ENCODE data around the gene CDHR2. TPM values are rescaled to one million over a fixed set of nuclear protein-coding genes. Genes with fewer than 3 reads are reported as not detected.

CDHR2 gene
- total and polyA plus RNA-seq, 2 donors = not detected

DNA sequence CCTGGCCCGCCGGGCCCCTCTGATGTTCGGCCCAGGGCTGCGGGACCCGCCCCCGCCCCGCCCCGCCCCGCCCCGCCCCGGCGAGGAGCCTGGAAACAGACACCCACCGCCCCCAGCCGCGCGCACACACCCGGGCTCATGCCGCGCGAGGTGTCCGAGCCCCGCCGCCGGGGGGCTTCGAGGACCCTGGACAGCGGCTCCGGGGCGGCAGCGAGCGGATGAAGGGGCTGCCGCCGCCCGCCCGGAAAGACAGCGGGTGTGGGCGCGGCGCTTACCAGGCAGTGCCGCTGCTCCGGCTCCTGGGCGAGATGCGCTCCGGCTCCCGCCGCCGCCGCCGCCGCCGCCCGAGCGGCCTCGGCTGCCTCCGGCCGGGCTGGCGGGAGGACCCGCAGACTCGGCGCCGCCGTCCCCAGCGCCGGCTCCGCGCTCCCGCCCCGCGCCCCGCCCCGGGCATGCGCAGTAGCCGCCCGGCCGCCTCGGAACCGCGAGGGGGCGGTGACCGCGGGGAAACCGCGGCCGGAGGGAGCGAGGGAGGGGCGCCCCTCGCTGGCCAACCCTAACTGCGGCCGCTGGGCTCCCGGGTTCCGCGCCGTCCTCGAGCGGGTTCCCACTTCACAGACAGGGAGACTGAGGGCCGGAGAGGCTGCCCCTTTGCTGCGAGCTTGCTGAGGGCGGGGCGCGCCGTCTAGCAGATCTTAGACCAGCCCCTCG, 60.7 kb downstream of the CDHR2 start, which contains the start of gene GPRIN1:
TSS of gene GPRIN1 (minus strand) at position 433 of the 711 bp plus-strand sequence. CDS start 10,322 bp downstream, outside the sequence.
- DNase-seq (ENCODE audit: extremely low spot score) = no peak
- Histone ChIP-seq H3K4me3 (ENCODE audit: low read depth, low read length) (peak within 1 kb of the TSS; percentile 67), H3K4me1 (ENCODE audit: insufficient read depth) (peaks cover 3% of the 10 kb centered on the region), H3K27ac (ENCODE audit: low read depth) (no peak within 1 kb of the TSS), H3K36me3 (ENCODE audit: insufficient read depth) (no peaks in the 10 kb centered on the region)
- under 1% methylated on average over 101 of the region's 101 CpGs for WGBS

DNA sequence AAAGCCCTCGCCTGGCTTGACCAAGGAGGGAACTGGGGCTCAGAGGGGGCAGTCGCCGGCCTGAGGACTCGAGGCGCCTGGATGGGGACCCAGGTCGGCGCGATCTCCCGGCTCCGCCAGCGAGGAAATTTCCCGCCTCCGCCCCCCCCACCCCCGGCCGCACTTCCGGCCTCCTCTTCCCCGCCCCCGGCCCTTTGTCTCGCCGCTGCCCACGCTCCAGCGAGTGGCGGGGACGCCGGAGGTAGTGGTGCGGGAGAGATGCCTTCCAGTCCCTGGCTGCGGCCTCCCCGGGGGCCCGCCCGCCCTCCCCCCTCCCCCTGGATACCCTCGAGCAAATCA, 61.3 kb downstream of the CDHR2 start:
- Histone ChIP-seq H3K4me3 (ENCODE audit: low read depth, low read length) (peak overlapping the region; percentile 67), H3K27ac (ENCODE audit: low read depth) (no peak overlapping the region), H3K36me3 (ENCODE audit: insufficient read depth) (no peaks in the 10 kb centered on the region), H3K4me1 (ENCODE audit: insufficient read depth) (peaks cover 3% of the 10 kb centered on the region)
- DNase-seq (ENCODE audit: extremely low spot score) = no peak
- WGBS = 2% methylated on average over 31 of the region's 31 CpGs

DNA sequence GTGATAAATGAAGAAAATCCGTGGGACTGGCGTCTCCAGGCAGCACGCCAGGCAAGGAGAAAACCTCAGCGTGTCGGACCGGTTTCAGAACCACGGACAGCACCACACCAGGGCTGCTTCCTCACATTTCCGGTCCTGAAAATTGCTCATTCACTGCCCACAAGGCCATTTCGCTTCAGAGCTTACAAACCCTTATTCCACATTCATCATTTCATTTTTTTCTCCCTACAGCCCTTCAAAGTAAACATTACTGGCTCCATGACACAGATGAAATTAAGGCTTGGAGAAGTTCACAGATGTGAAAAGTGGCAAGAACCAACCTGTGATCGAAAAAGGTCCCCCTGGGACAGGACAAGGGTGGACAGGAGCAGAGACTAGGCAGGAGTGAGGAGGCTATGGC, 62.3 kb downstream of the CDHR2 start:
- peak; percentile 48 for DNase-seq (ENCODE audit: extremely low spot score)
- Histone ChIP-seq H3K4me3 (ENCODE audit: low read depth, low read length) (no peak overlapping the region), H3K27ac (ENCODE audit: low read depth) (no peak overlapping the region), H3K36me3 (ENCODE audit: insufficient read depth) (no peaks in the 10 kb centered on the region), H3K4me1 (ENCODE audit: insufficient read depth) (peaks cover 3% of the 10 kb centered on the region)
- 11% methylated on average over 10 of the region's 10 CpGs for WGBS

- DNase-seq (ENCODE audit: extremely low spot score) = no peak
- Histone ChIP-seq H3K4me1 (ENCODE audit: insufficient read depth) (peaks cover 3% of the 10 kb centered on the region), H3K36me3 (ENCODE audit: insufficient read depth) (no peaks in the 10 kb centered on the region), H3K27ac (ENCODE audit: low read depth) (no peak overlapping the region), H3K4me3 (ENCODE audit: low read depth, low read length) (no peak overlapping the region)
- WGBS = 84% methylated on average over 6 of the region's 6 CpGs
These were observed 62.9 kb downstream of the CDHR2 start for GRCh38 chr5:176612008-176612407.

GRCh38 chr5:176612855-176613254, 63.7 kb downstream of the CDHR2 start:
- 66% methylated on average over 2 of the region's 2 CpGs for WGBS
- Histone ChIP-seq H3K36me3 (ENCODE audit: insufficient read depth) (no peaks in the 10 kb centered on the region), H3K27ac (ENCODE audit: low read depth) (no peak overlapping the region), H3K4me3 (ENCODE audit: low read depth, low read length) (no peak overlapping the region), H3K4me1 (ENCODE audit: insufficient read depth) (peaks cover 3% of the 10 kb centered on the region)
- DNase-seq (ENCODE audit: extremely low spot score) = no peak

- WGBS = 54% methylated on average over 8 of the region's 8 CpGs
- Histone ChIP-seq H3K4me3 (ENCODE audit: low read depth, low read length) (no peak overlapping the region), H3K4me1 (ENCODE audit: insufficient read depth) (peaks cover 3% of the 10 kb centered on the region), H3K27ac (ENCODE audit: low read depth) (no peak overlapping the region), H3K36me3 (ENCODE audit: insufficient read depth) (no peaks in the 10 kb centered on the region)
- DNase-seq (ENCODE audit: extremely low spot score) = no peak
These were observed 65.8 kb downstream of the CDHR2 start for GRCh38 chr5:176614805-176615478.

- H3K36me3 ChIP-seq (ENCODE audit: insufficient read depth) = no peaks in the 10 kb centered on the region
- DNase-seq (ENCODE audit: extremely low spot score) = no peak
- WGBS = 63% methylated on average over 7 of the region's 7 CpGs
- H3K4me3 ChIP-seq (ENCODE audit: low read depth, low read length) = no peak overlapping the region
- H3K27ac ChIP-seq (ENCODE audit: low read depth) = no peak overlapping the region
- no peaks in the 10 kb centered on the region for H3K4me1 ChIP-seq (ENCODE audit: insufficient read depth)
These were observed 67.4 kb downstream of the CDHR2 start for GRCh38 chr5:176616511-176616910.

GRCh38 chr5:176618783-176619182, 69.6 kb downstream of the CDHR2 start:
- Histone ChIP-seq H3K4me3 (ENCODE audit: low read depth, low read length) (no peak overlapping the region), H3K36me3 (ENCODE audit: insufficient read depth) (no peaks in the 10 kb centered on the region), H3K4me1 (ENCODE audit: insufficient read depth) (no peaks in the 10 kb centered on the region), H3K27ac (ENCODE audit: low read depth) (no peak overlapping the region)
- 26% methylated on average over 19 of the region's 19 CpGs for WGBS
- DNase-seq (ENCODE audit: extremely low spot score) = no peak

DNA sequence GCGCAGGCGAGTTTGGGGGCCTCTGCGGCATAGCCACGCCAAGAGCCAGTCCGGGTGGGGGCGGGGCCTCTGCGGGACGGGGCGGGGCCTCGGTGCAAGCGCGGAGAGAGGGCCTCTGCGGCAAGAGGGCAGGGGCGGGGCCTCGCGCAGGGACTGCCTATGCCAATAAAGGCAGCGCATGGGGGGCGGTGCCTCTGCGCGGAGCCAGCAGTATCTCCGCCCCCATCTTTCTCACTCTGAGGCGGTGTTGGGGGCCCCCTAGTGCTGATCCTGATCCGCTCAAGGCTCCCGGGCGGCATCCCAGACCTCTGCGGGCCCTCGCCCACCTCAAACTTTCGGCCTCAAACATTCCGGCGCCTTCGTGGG, 70.0 kb downstream of the CDHR2 start:
- H3K4me1 ChIP-seq (ENCODE audit: insufficient read depth) = no peaks in the 10 kb centered on the region
- H3K36me3 ChIP-seq (ENCODE audit: insufficient read depth) = no peaks in the 10 kb centered on the region
- peak overlapping the region; percentile 13 for H3K4me3 ChIP-seq (ENCODE audit: low read depth, low read length)
- 2% methylated on average over 31 of the region's 31 CpGs for WGBS
- H3K27ac ChIP-seq (ENCODE audit: low read depth) = no peak overlapping the region
- no peak for DNase-seq (ENCODE audit: extremely low spot score)

- 12% methylated on average over 59 of the region's 59 CpGs for WGBS
- no peak overlapping the region for H3K4me3 ChIP-seq (ENCODE audit: low read depth, low read length)
- H3K36me3 ChIP-seq (ENCODE audit: insufficient read depth) = no peaks in the 10 kb centered on the region
- H3K27ac ChIP-seq (ENCODE audit: low read depth) = no peak overlapping the region
- no peak for DNase-seq (ENCODE audit: extremely low spot score)
- no peaks in the 10 kb centered on the region for H3K4me1 ChIP-seq (ENCODE audit: insufficient read depth)
These were observed 70.6 kb downstream of the CDHR2 start for GRCh38 chr5:176619569-176620332.

- DNase-seq (ENCODE audit: extremely low spot score) = no peak
- Histone ChIP-seq H3K36me3 (ENCODE audit: insufficient read depth) (no peaks in the 10 kb centered on the region), H3K27ac (ENCODE audit: low read depth) (no peak overlapping the region), H3K4me3 (ENCODE audit: low read depth, low read length) (no peak overlapping the region), H3K4me1 (ENCODE audit: insufficient read depth) (no peaks in the 10 kb centered on the region)
- 6% methylated on average over 32 of the region's 32 CpGs for WGBS
These were observed 71.3 kb downstream of the CDHR2 start for GRCh38 chr5:176620333-176620981.

DNA sequence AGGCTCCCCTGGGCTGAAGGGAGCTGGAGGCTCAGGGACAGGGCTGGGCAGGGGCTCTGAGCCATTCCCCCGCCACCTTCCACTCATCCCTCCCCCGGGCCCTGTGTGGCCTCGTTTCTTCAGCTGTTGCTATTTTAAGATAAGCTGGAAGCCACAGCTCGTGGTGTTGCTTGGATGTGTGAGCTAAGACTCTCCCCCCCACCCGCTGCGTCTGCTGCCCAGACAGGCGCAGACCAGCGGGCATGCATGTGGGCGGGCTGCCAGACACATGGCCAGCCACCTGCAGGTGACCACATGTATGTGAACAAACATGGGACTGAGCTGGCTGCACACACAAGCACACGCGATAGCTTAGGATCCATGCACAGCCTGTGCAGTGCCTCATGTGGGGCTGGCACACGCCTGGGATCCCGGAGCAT, 72.5 kb downstream of the CDHR2 start:
- no peaks in the 10 kb centered on the region for H3K4me1 ChIP-seq (ENCODE audit: insufficient read depth)
- no peak overlapping the region for H3K4me3 ChIP-seq (ENCODE audit: low read depth, low read length)
- no peak for DNase-seq (ENCODE audit: extremely low spot score)
- WGBS = 54% methylated on average over 13 of the region's 13 CpGs
- no peaks in the 10 kb centered on the region for H3K36me3 ChIP-seq (ENCODE audit: insufficient read depth)
- H3K27ac ChIP-seq (ENCODE audit: low read depth) = no peak overlapping the region

GRCh38 chr5:176624142-176624541, 75.0 kb downstream of the CDHR2 start:
- 77% methylated on average over 4 of the region's 4 CpGs for WGBS
- H3K27ac ChIP-seq (ENCODE audit: low read depth) = no peak overlapping the region

More at GRCh38 chr5:176624142-176624541, 75.0 kb downstream of the CDHR2 start:
- no peak for DNase-seq (ENCODE audit: extremely low spot score)
- Histone ChIP-seq H3K4me1 (ENCODE audit: insufficient read depth) (no peaks in the 10 kb centered on the region), H3K36me3 (ENCODE audit: insufficient read depth) (no peaks in the 10 kb centered on the region), H3K4me3 (ENCODE audit: low read depth, low read length) (no peak overlapping the region)

Data from urinary bladder (tissue), 4 donors.